HepG2 (cell line): Measurements from ENCODE around the gene NOC4L. TPM values are rescaled to one million over a fixed set of nuclear protein-coding genes. Genes with fewer than 3 reads are reported as not detected.

Experiments
- ATAC-seq: fragments of 200-7000 bp; cut with Tn5 transposase; 3 replicates; pipeline ENCODE4 v1.9.1; 2020; ENCODE audit warnings: mild to moderate bottlenecking, moderate library complexity
- BruUV-seq: library from RNA; stranded (reverse); fragments of 400-500 nt; replicated peaks from 2 replicates; lab custom pipeline; 2021; lab: Mats Ljungman, UMichigan
- CTCF ChIA-PET: fragments of 300-600 bp; formaldehyde crosslinking; extraction: SDS; loops from one replicate; lab custom pipeline; 2021; ENCODE audit warnings: low total read pairs, inconsistent platforms, low intra/inter-chr PET ratio; lab: Yijun Ruan, JAX
- POLR2A ChIA-PET: fragments of 350-600 bp; sonication (Branson Sonifier 250); formaldehyde crosslinking; loops from one replicate; lab custom pipeline; 2020; ENCODE audit warnings: antibody characterized with exemption, inconsistent platforms; lab: Yijun Ruan, JAX
- DNase-seq: peaks from one replicate; pipeline ENCODE4 v3.0.0-alpha.2; 2015; ENCODE audit warnings: low spot score
- FAIRE-seq: peaks from 3 replicates; lab custom pipeline; 2011; peaks lifted over from hg19 to GRCh38; lab: Jason Lieb, UNC
- H2AFZ ChIP-seq: one replicate; pipeline ENCODE4 v1.6.1; 2011; ENCODE audit warnings: low read length, inconsistent platforms
- H3K27ac ChIP-seq: fragments of 300-600 bp; 3 replicates; pipeline ENCODE4 v1.8.0; 2011; ENCODE audit warnings: mixed run types, mild to moderate bottlenecking, mixed read lengths, low read length, inconsistent platforms; ENCODE audit not compliant: insufficient read depth; ENCODE audit errors: extremely low read length
- H3K27me3 ChIP-seq, 2 experiments: fragments of 200-600 bp in 1 of 2; 2 replicates in 1 of 2; 3 replicates in 1 of 2; pipeline versions ENCODE4 v1.6.0 to v1.8.0; 2011; ENCODE audit warnings: low read length in 2 of 2, mild to moderate bottlenecking in 2 of 2, moderate library complexity in 2 of 2, inconsistent platforms in 1 of 2; ENCODE audit not compliant: insufficient read depth in 2 of 2, control insufficient read depth in 1 of 2
- H3K36me3 ChIP-seq, 2 experiments: fragments of 200-600 bp in 1 of 2; replicated peaks in 1 of 2; 2 replicates in 1 of 2; 3 replicates in 1 of 2; pipeline versions ENCODE4 v1.5.1 to v1.8.0; 2011; ENCODE audit warnings: low read length in 2 of 2, inconsistent platforms in 1 of 2; ENCODE audit not compliant: insufficient read depth in 2 of 2, control insufficient read depth in 1 of 2
- H3K4me1 ChIP-seq: 2 replicates; pipeline ENCODE4 v1.5.1; 2012; ENCODE audit warnings: low read length, inconsistent platforms; ENCODE audit not compliant: insufficient read depth
- H3K4me2 ChIP-seq: 2 replicates; pipeline ENCODE4 v1.6.0; 2011; ENCODE audit warnings: low read depth, low read length, inconsistent platforms
- H3K4me3 ChIP-seq, 3 experiments: fragments of 200-600 bp in 1 of 3; sonication (generic), shearing (Covaris generic) in 1 of 3; replicated peaks in 1 of 3; 2 replicates each; pipeline ENCODE4 v1.5.1; 2011 to 2016; ENCODE audit warnings: low read length in 3 of 3, inconsistent platforms in 2 of 3, low read depth in 2 of 3, mild to moderate bottlenecking in 2 of 3, control low read depth in 1 of 3, mixed read lengths in 1 of 3; ENCODE audit not compliant: insufficient read depth in 1 of 3
- H3K79me2 ChIP-seq: one replicate; pipeline ENCODE4 v1.6.1; 2011; ENCODE audit warnings: low read length, inconsistent platforms; ENCODE audit not compliant: insufficient read depth
- H3K9ac ChIP-seq: 2 replicates; pipeline ENCODE4 v1.6.0; 2011; ENCODE audit warnings: mild to moderate bottlenecking, low read depth, low read length, inconsistent platforms; ENCODE audit not compliant: insufficient read depth
- H3K9me3 ChIP-seq: 2 replicates; pipeline ENCODE4 v1.5.1; 2012; ENCODE audit warnings: mild to moderate bottlenecking, low read length
- H4K20me1 ChIP-seq: 2 replicates; pipeline ENCODE4 v1.6.0; 2011; ENCODE audit warnings: inconsistent platforms, mild to moderate bottlenecking, low read length, moderate library complexity; ENCODE audit not compliant: insufficient read depth
- CBFB ChIP-seq: sonication (generic); formaldehyde crosslinking; IDR thresholded peaks from 2 replicates; pipeline ENCODE4 v1.4.0; 2020; ENCODE audit warnings: missing genetic modification reagents
- CENPX ChIP-seq: sonication (generic); formaldehyde crosslinking; IDR thresholded peaks from 2 replicates; pipeline ENCODE4 v1.9.0; 2021; ENCODE audit warnings: mild to moderate bottlenecking, missing genetic modification reagents, moderate library complexity
- SAP130 ChIP-seq: IDR thresholded peaks from 2 replicates; pipeline ENCODE4 v1.6.1; 2016; ENCODE audit warnings: low read depth
- THAP11 ChIP-seq: IDR thresholded peaks from 2 replicates; pipeline ENCODE4 v1.6.1; 2016; ENCODE audit warnings: missing biosample characterization, missing genetic modification reagents
- WGBS: methylation state at CpG from one replicate; pipeline ENCODE4 v1.1.6; 2017; ENCODE audit warnings: low lambda C conversion rate; 5-methylcytosine and 5-hydroxymethylcytosine counted together
- in situ Hi-C: cut with HindIII; loops from 2 replicates; pipeline ENCODE4 v1.10.0; 2017; ENCODE audit warnings: low pct_unique_long_range_greater_than_20kb; ENCODE audit not compliant: extremely low pct_ligation_motif_present
- intact Hi-C: fragments of 100-400 bp; cut with micrococcal nuclease; formaldehyde crosslinking; loops from one replicate; pipeline ENCODE4 v1.10.0; 2022; ENCODE audit not compliant: unreplicated experiment
- polyA plus RNA-seq, 8 experiments: library from polyadenylated mRNA; depleted of rRNA in 3 of 8; stranded (reverse) in 7 of 8; unstranded in 1 of 8; fragments of >200 nt; fragmentation: Illumina TruSeq in 4 of 8; extraction: Trizol in 4 of 8; gene quantifications; 2 replicates each; pipeline versions ENCODE4 v1.2.1 to v1.2.3, GENCODE V29; 2011 to 2016; ENCODE audit warnings: low read depth in 4 of 8, missing spikeins in 1 of 8, mixed read lengths in 1 of 8; ENCODE audit not compliant: insufficient read depth in 1 of 8
- total RNA-seq, 5 experiments: library from RNA; depleted of rRNA; stranded (reverse); fragments of >200 nt; fragmentation: Illumina TruSeq; extraction: Trizol; gene quantifications; 2 replicates each; pipeline ENCODE4 v1.2.3, GENCODE V29; 2016; ENCODE audit warnings: low read depth in 1 of 5
- TF ChIP-seq, protein P1 (sequence below): sonication (generic); formaldehyde crosslinking; IDR thresholded peaks from 2 replicates; pipeline ENCODE4 v1.4.0; 2020; ENCODE audit warnings: missing genetic modification reagents, borderline replicate concordance

Gene NOC4L
- total and polyA plus RNA-seq, 2 of the 13 experiments (the other 11 are each of a cell fraction or from before 2014, with no cell fraction given), result 4.3 to 14.6 TPM

DNA sequence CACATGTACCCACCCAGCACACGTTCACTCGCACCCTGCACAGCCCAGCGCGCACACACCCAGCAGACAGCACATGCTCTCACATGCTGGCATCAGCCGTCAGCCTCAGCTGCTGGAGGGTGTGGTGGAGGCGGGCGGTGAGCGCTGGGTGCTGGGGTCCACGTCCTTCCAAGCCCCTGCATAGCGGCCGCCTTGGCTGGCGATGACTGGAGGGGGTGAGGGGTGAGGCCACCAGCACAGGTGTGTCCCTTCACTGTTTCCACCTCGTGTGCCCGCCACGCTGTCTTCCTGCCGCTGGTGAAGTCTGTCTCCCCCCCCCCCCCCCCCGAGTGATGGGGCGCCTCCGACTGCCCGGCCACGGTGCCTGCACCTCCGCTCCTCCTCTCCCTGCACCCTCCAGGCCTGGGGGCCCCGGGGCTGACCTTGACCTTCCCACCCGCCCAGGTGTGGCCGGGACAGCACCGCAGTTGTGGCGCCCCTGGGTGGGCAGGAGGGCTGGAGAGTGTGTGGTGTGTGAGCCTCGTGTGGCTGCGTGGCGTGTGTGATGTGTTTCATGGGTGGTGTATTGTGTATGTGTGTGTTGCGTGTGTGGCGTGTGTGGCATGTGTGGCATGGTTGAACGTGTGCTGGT, 37.4 kb downstream of the NOC4L start:
- in situ Hi-C loops (no loop called here), intact Hi-C loops (no loop called here)
- no TSS peak for BruUV-seq
- POLR2A ChIA-PET, result no interaction called here
- Histone ChIP-seq H3K36me3 (no peaks in the 10 kb centered on the region), H3K4me3 (no peak overlapping the region), H2AFZ (no peak overlapping the region), H3K9ac (no peak overlapping the region), H3K27ac (no peak overlapping the region), H3K79me2 (no peaks in the 10 kb centered on the region), H3K4me1 (no peaks in the 10 kb centered on the region), H3K27me3 (peaks cover 11 to 79% of the 10 kb centered on the region in 2 experiments), H4K20me1 (no peaks in the 10 kb centered on the region; the same call in 1 of the 2 replicates), H3K9me3 (no peaks in the 10 kb centered on the region), H3K4me2 (no peak overlapping the region)
- FAIRE-seq, result no peak
- no peak for ATAC-seq
- CTCF ChIA-PET, result no interaction called here
- no peak for TF ChIP-seq CBFB (CRISPR knock-in tag)
- no peak for TF ChIP-seq CENPX (CRISPR knock-in tag)
- TF ChIP-seq SAP130 (CRISPR knock-in tag), result no peak
- TF ChIP-seq, protein P1, sequence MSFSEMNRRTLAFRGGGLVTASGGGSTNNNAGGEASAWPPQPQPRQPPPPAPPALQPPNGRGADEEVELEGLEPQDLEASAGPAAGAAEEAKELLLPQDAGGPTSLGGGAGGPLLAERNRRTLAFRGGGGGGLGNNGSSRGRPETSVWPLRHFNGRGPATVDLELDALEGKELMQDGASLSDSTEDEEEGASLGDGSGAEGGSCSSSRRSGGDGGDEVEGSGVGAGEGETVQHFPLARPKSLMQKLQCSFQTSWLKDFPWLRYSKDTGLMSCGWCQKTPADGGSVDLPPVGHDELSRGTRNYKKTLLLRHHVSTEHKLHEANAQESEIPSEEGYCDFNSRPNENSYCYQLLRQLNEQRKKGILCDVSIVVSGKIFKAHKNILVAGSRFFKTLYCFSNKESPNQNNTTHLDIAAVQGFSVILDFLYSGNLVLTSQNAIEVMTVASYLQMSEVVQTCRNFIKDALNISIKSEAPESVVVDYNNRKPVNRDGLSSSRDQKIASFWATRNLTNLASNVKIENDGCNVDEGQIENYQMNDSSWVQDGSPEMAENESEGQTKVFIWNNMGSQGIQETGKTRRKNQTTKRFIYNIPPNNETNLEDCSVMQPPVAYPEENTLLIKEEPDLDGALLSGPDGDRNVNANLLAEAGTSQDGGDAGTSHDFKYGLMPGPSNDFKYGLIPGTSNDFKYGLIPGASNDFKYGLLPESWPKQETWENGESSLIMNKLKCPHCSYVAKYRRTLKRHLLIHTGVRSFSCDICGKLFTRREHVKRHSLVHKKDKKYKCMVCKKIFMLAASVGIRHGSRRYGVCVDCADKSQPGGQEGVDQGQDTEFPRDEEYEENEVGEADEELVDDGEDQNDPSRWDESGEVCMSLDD (CRISPR knock-in tag), result no peak
- TF ChIP-seq THAP11 (CRISPR knock-in tag), result no peak
- no peak for DNase-seq
- WGBS, result 49% methylated on average over 28 of the region's 33 CpGs
